ENCODE results near the gene MMP24OS.
A peak's percentile ranks its signal among the peaks of the same experiment; 100 is the strongest.
"Not testable (repeated sequence)": the region's sequence is repeated elsewhere in the genome, so short reads cannot be mapped to it uniquely, and the experiment has no call there.

MMP24OS gene

DNA sequence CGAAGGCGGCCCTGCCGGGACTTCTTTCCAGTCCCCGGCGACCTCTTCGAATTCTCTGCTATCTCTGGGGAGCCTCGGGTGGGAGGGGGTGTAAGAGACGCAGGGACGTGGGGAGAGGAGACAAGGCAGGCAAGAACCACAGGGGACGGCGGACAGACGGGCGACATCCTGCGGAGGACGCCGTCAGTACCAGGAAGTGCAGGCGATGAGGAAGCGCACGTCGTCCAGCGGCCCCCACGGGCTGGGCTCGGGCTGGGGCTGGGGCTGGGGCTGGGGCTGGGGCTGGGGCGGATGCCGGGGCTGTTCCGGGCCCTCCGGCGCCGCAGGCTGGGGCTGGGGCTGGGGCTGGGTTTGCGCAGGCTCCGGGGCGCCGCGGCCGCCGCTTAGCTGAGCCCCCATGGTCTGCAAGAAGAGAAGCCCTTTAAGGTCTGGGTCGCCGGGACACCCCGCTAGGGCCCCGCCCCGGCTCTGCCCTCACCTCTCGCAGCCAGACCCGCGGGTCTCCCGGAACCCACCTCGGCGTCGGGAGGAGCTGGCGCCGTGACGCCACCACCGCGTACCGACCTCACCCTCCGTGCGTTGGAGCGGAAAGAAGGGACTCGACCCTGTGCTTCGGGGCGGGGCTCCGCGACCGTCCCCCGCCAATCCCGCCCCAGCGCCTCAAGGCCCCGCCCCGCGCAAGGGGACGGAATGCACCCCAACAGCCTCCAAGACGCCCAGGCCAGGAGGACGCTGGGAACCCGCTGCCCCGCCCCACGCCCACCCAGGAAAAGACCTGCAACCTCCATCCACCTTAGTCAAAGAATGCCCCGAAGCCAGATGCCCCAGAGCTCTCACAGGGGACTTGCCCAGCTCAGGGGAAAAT is at the start of gene MMP24OS:
MMP24OS (minus strand) TSS at position 592 of the 865 bp plus-strand sequence; CDS start at position 399, 193 bp downstream.
- peak; percentile 85 for DNase-seq (ENCODE audit: low read depth)

GRCh38 chr20:35327074-35327976 is 49.4 kb upstream of the MMP24OS start:
- no peak for DNase-seq (ENCODE audit: low read depth)

- DNase-seq (ENCODE audit: low read depth) = no peak
These were observed 48.8 kb upstream of the MMP24OS start for GRCh38 chr20:35326740-35327073.

- no peak for DNase-seq (ENCODE audit: low read depth)
These were observed 48.3 kb upstream of the MMP24OS start for GRCh38 chr20:35326021-35326739.

GRCh38 chr20:35325401-35325800 is 47.5 kb upstream of the MMP24OS start:
- DNase-seq (ENCODE audit: low read depth) = no peak

GRCh38 chr20:35320396-35321126 is 42.6 kb upstream of the MMP24OS start:
- no peak for DNase-seq (ENCODE audit: low read depth)

- no peak for DNase-seq (ENCODE audit: low read depth)
These were observed 41.9 kb upstream of the MMP24OS start for GRCh38 chr20:35319871-35320197.

GRCh38 chr20:35319192-35319870 is 41.4 kb upstream of the MMP24OS start:
- no peak for DNase-seq (ENCODE audit: low read depth)

- DNase-seq (ENCODE audit: low read depth) = no peak
These were observed 40.7 kb upstream of the MMP24OS start for GRCh38 chr20:35318502-35319157.

GRCh38 chr20:35317416-35318210 is 39.7 kb upstream of the MMP24OS start:
- no peak for DNase-seq (ENCODE audit: low read depth)

DNA sequence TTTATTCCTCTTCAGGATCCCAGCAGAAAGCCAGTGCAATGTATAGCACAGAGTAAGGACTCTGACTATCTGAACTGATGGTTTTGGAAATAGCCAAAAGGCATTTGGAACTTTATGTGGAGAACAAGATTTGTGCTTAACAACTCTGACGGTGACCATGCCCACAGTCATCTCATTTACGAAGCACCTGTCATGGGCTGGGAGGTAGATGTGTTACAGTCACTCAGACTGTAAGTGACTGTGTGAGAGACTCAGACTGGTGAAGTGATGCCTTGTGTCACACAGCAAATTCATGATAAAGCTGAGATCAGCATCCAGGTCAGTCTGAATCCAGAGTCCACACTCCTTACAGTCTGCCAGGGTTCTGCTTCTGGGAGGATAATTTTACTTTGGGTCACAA is 38.2 kb upstream of the MMP24OS start:
- no peak for DNase-seq (ENCODE audit: low read depth)

DNA sequence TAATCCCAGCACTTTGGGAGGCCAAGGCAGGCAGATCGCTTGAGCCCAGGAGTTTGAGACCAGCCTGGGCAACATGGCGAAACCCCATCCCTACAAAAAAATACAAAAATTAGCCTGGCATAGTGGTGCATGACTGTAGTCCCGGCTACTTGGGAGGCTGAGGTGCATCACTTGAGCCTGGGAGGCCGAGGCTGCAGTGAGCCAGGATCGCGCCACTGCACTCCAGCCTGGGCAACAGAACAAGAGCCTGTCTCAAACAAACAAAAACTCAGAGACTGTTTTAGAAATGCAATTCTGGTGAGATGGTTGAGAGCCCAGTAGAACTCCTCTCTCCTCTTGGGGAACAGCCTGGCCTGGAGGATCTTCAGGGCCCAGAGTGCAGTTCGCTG is 37.7 kb upstream of the MMP24OS start:
- DNase-seq (ENCODE audit: low read depth) = not testable (repeated sequence)

DNA sequence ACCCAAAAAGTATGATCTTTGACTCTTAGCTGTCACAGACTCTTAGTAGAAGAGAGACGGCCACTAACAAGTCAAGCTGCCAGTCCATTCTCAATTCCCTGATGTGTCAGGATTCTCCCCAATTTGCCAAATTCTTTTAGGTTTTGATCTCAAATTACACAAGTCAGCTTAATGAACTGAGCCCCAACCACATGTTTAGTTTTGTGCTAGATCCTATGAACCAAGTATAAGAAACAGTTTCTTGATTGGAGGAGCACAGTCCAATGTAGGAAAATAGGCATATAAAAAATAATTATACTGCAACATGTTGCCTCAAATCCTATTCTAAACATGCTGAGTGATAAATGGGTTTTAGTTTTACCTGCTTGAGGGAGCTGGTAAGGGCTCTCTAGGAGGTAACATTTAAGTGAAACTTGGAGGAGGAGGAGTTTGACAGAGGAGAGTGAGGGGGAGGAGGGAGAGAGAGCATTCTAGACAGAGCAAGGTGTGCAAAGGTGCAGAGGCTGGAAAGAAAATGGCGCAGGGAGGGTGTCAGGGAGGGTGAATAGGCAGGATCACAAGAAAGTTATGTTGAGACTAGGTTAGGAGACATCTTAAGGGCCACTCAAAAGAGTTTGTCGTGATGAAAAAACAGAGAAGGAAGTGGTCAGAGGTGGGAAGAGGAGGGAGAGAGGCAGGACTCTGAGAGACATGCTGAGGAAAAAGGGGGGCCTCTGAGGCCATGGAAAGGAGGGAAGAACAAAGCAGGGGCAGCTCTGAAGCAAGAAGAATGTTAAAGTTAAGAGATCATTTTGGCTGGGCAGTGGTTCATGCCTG is 37.1 kb upstream of the MMP24OS start:
- DNase-seq (ENCODE audit: low read depth) = no peak

DNA sequence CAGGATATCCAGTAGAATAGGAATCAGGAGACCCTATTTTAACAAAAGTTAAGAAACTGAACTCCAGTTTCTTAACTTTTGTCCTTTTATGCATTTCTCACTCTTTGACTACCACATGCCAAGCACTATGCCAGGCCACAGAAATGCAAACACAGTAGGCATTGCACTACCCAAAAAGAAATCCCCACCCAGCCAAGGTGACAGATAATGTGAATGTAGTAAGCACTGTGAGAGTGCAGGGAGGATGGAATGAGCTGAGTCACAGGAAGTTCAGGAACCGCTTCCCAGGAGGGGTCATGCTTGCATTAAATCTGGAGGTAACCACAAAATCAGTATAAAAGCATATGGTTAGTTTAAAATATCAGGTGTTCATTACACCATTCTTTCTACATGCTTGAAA is 34.4 kb upstream of the MMP24OS start:
- no peak for DNase-seq (ENCODE audit: low read depth)

DNA sequence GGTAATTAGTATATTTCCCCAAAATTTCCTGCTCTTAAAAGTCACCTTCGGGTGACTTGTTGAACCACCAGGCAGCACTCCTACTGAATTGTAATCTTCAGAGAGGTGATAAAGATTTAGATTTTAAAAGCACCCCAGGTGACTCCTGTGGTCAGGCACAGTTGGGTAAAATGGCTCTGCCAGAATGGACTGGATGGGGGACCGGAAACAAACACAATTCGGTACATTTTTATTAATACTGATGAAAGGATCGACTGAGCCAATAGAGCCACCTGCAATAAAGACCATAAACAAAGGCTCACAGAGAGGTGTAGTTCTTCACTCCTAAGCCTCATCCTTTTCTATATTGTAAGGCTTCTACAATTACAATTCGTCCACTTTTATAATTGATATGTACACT is 33.9 kb upstream of the MMP24OS start:
- no peak for DNase-seq (ENCODE audit: low read depth)

DNA sequence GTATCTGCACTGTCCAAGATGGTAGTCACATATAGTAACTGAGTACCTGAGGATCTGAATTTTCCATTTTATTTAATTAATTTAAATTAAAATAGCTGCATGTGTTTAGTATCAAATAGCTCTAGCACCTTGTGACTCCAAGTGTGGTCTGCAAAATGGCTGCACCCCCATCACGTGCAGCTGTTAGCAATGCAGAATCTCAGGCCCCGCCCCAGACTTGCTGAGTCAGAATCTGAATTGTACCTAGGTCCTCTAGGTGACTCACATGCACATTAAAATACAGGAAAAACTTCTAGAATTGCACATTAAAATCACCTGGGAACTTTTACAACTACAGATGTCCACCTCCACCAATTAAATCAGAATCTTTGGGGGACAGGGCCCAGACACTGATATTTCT is 33.5 kb upstream of the MMP24OS start:
- no peak for DNase-seq (ENCODE audit: low read depth)

DNA sequence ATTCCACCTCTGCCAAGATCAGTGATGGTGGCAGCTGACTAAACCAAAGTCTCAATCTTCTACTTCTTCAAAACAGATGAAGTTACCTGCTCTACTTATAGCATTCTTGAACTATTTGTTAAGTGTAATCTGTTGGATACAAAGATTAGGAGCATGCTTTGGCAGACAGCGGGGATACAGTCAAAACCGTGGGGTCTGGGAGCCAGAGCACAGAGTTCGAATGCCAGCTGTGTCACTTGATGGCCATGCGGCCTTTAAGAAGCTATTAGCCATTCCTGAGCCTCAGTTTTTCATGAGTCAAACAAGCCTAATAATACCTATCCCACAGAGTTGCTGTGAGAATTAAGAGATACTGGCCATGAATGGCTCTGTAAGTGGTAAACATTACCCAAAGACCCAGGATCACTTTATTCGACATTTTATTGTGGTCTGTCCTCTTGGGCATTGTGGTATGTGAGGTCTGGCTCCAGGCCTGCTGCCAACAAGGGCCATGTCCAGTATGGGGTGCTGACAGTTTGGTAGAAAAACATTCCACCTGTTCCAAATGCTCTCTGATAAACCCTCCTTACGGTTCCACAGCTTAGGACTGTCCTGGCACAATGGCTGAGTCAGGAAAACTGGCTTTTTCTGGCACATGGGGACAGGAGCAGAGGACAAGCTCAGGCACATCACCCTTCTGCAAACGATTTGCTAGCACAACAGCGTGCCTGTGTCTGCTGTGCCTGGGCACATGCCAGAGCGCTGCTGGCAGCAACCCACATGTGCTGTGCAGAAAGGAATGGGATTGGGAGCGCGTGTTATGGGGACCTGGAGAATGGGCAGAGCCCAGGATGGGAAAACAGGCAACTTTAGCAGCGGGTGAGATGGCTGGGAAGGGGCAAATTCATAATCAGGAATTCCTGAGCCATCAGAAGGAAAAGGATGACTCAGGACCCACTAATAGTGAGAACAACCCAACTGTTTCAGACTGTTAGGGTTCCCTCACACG is 30.0 kb upstream of the MMP24OS start:
- no peak for DNase-seq (ENCODE audit: low read depth)
